DOHH2 (cell line): ENCODE data around the gene STPG2.

ENCODE experiments used
- H3F3A ChIP-seq: fragments of 200-600 bp; sonication (generic), shearing (Covaris generic); 2 replicates; pipeline ENCODE4 v1.6.0; 2016; ENCODE audit warnings: antibody characterized with exemption, mild to moderate bottlenecking; ENCODE audit not compliant: control insufficient read depth, insufficient read depth
- H3K27ac ChIP-seq: fragments of 200-600 bp; sonication (generic); 2 replicates; pipeline ENCODE4 v1.5.1; 2014; ENCODE audit warnings: low read depth, mild to moderate bottlenecking, low read length, moderate library complexity
- H3K27me3 ChIP-seq: fragments of 200-600 bp; sonication (generic); 2 replicates; pipeline ENCODE4 v1.6.1; 2014; ENCODE audit warnings: mild to moderate bottlenecking, low read length, mixed read lengths; ENCODE audit not compliant: control insufficient read depth
- H3K36me3 ChIP-seq: fragments of 200-600 bp; sonication (generic); 2 replicates; pipeline ENCODE4 v1.6.1; 2014; ENCODE audit warnings: mild to moderate bottlenecking, low read length, moderate library complexity, mixed read lengths; ENCODE audit not compliant: control insufficient read depth
- H3K4me1 ChIP-seq: fragments of 200-600 bp; sonication (generic); 2 replicates; pipeline ENCODE4 v1.6.1; 2014; ENCODE audit warnings: mild to moderate bottlenecking, low read length, mixed read lengths; ENCODE audit not compliant: control insufficient read depth
- H3K4me2 ChIP-seq: fragments of 200-600 bp; sonication (generic); 2 replicates; pipeline ENCODE4 v1.6.0; 2014; ENCODE audit warnings: mild to moderate bottlenecking, low read length, moderate library complexity
- H3K4me3 ChIP-seq: fragments of 200-600 bp; sonication (generic); 2 replicates; pipeline ENCODE4 v1.5.1; 2014; ENCODE audit warnings: mild to moderate bottlenecking, low read length, mixed read lengths
- H3K79me2 ChIP-seq: fragments of 200-600 bp; sonication (generic); 2 replicates; pipeline ENCODE4 v1.6.1; 2014; ENCODE audit warnings: mild to moderate bottlenecking, low read length, mixed read lengths; ENCODE audit not compliant: control insufficient read depth
- H3K9me2 ChIP-seq: fragments of 200-600 bp; sonication (generic); replicated peaks from 2 replicates; pipeline ENCODE4 v1.6.1; 2014; ENCODE audit warnings: mild to moderate bottlenecking, low read length, mixed read lengths; ENCODE audit not compliant: control insufficient read depth
- H3K9me3 ChIP-seq: fragments of 200-600 bp; sonication (generic); 2 replicates; pipeline ENCODE4 v1.6.1; 2014; ENCODE audit warnings: antibody characterized with exemption, low read length, mixed read lengths; ENCODE audit not compliant: control insufficient read depth, insufficient read depth
- H4K20me1 ChIP-seq: fragments of 200-600 bp; sonication (generic); 2 replicates; pipeline ENCODE4 v1.6.0; 2014; ENCODE audit warnings: low read depth, mild to moderate bottlenecking, antibody characterized with exemption, low read length, moderate library complexity; ENCODE audit not compliant: control insufficient read depth, insufficient read depth
- CTCF ChIP-seq: fragments of 200-600 bp; sonication (generic); IDR thresholded peaks from one replicate; pipeline ENCODE4 v1.5.1; 2014; ENCODE audit warnings: antibody characterized with exemption, mild to moderate bottlenecking, low read depth, low read length; ENCODE audit not compliant: poor library complexity, severe bottlenecking
- EZH2phosphoT487 ChIP-seq: fragments of 200-600 bp; sonication (generic); IDR thresholded peaks from 2 replicates; pipeline ENCODE4 v1.6.1; 2017; ENCODE audit warnings: borderline replicate concordance, mild to moderate bottlenecking, antibody characterized with exemption, low read length, moderate library complexity, mixed read lengths

STPG2 gene

GRCh38 chr4:97812768-97813167 lies 330.5 kb downstream of the STPG2 start:
- Histone ChIP-seq H3K4me2 (no peak overlapping the region), H3K27ac (no peak overlapping the region), H3K27me3 (no peaks in the 10 kb centered on the region), H3K9me3 (no peaks in the 10 kb centered on the region), H4K20me1 (no peaks in the 10 kb centered on the region), H3K9me2 (no peaks in the 10 kb centered on the region), H3K4me3 (no peak overlapping the region), H3K79me2 (no peaks in the 10 kb centered on the region), H3F3A (no peaks in the 10 kb centered on the region), H3K4me1 (no peaks in the 10 kb centered on the region), H3K36me3 (no peaks in the 10 kb centered on the region)
- TF ChIP-seq CTCF (no peak), EZH2phosphoT487 (no peak)

- Histone ChIP-seq H3K79me2 (no peaks in the 10 kb centered on the region), H4K20me1 (no peaks in the 10 kb centered on the region), H3K27me3 (no peaks in the 10 kb centered on the region), H3K4me2 (no peak overlapping the region), H3K4me1 (no peaks in the 10 kb centered on the region), H3K9me2 (no peaks in the 10 kb centered on the region), H3K4me3 (no peak overlapping the region), H3F3A (no peaks in the 10 kb centered on the region), H3K27ac (no peak overlapping the region), H3K36me3 (no peaks in the 10 kb centered on the region), H3K9me3 (no peaks in the 10 kb centered on the region)
- TF ChIP-seq CTCF (no peak), EZH2phosphoT487 (no peak)
Observed at GRCh38 chr4:97786306-97786920, 356.9 kb downstream of the STPG2 start.

- no peak overlapping the region for H3K4me2 ChIP-seq
- H3K27ac ChIP-seq, result no peak overlapping the region
- no peaks in the 10 kb centered on the region for H3K27me3 ChIP-seq
- H3K4me1 ChIP-seq, result no peaks in the 10 kb centered on the region
- H3K9me3 ChIP-seq, result no peaks in the 10 kb centered on the region; the same call in 1 of the 2 replicates
- H3F3A ChIP-seq, result no peaks in the 10 kb centered on the region
- no peaks in the 10 kb centered on the region for H3K36me3 ChIP-seq
- no peaks in the 10 kb centered on the region for H3K9me2 ChIP-seq
- H3K79me2 ChIP-seq, result no peaks in the 10 kb centered on the region
- no peak overlapping the region for H3K4me3 ChIP-seq
- TF ChIP-seq CTCF (no peak), EZH2phosphoT487 (no peak)
- no peaks in the 10 kb centered on the region for H4K20me1 ChIP-seq
Observed at GRCh38 chr4:97778174-97778573, 365.1 kb downstream of the STPG2 start.
